GM19351 (cell line): ENCODE measurements around the gene COPS6.

Experiments
- ATAC-seq: cut with Tn5 transposase; IDR thresholded peaks from one replicate; pipeline ENCODE4 v1.9.1; 2021; ENCODE audit warnings: mild to moderate bottlenecking, moderate library complexity; ENCODE audit not compliant: unreplicated experiment

Gene COPS6

GRCh38 chr7:100101016-100101862 is 12.5 kb downstream of the COPS6 start, which contains the start of the genes AP4M1 and MCM7:
Gene AP4M1 (plus strand): TSS chr7:100101643. CDS start chr7:100101715, 72 bp downstream.
Gene MCM7 (minus strand): TSS chr7:100101397. CDS start chr7:100101294, 103 bp downstream.
- ATAC-seq = peak; percentile 83

GRCh38 chr7:100102950-100103840 is 14.4 kb downstream of the COPS6 start:
- ATAC-seq = no peak

GRCh38 chr7:100105534-100105933 is 16.8 kb downstream of the COPS6 start:
- ATAC-seq = no peak

- no peak for ATAC-seq
These were observed 17.9 kb downstream of the COPS6 start for GRCh38 chr7:100106633-100107032.

GRCh38 chr7:100107125-100107737 is 18.5 kb downstream of the COPS6 start:
- no peak for ATAC-seq

- ATAC-seq = no peak
These were observed 19.1 kb downstream of the COPS6 start for GRCh38 chr7:100107890-100108289.

GRCh38 chr7:100109521-100110163 is 20.9 kb downstream of the COPS6 start:
- ATAC-seq = no peak

GRCh38 chr7:100111156-100111555 is 22.4 kb downstream of the COPS6 start:
- no peak for ATAC-seq

GRCh38 chr7:100111914-100112313 is 23.1 kb downstream of the COPS6 start:
- ATAC-seq = no peak

- ATAC-seq = no peak
These were observed 26.3 kb downstream of the COPS6 start for GRCh38 chr7:100115026-100115425.

GRCh38 chr7:100118388-100119071 is 29.8 kb downstream of the COPS6 start:
- no peak for ATAC-seq

GRCh38 chr7:100119072-100119969 is 30.6 kb downstream of the COPS6 start, which contains the start of the genes CNPY4 and TAF6:
Gene CNPY4 (plus strand): TSS chr7:100119634. CDS start chr7:100119745, 111 bp downstream.
Gene TAF6 (minus strand): TSS chr7:100119358. CDS start chr7:100114209, 5,149 bp downstream.
- peak; percentile 78 for ATAC-seq

- ATAC-seq = peak; percentile 34
These were observed 31.4 kb downstream of the COPS6 start for GRCh38 chr7:100119970-100120732.

GRCh38 chr7:100120733-100121036 is 31.9 kb downstream of the COPS6 start:
- no peak for ATAC-seq

- ATAC-seq = no peak
These were observed 33.3 kb downstream of the COPS6 start for GRCh38 chr7:100122067-100122466.

- no peak for ATAC-seq
These were observed 33.8 kb downstream of the COPS6 start for GRCh38 chr7:100122568-100122967.

GRCh38 chr7:100124301-100125230 is 35.8 kb downstream of the COPS6 start:
- no peak for ATAC-seq
